GM21737 (cell line): ENCODE results near the gene POMGNT1.

ENCODE experiments used
- ATAC-seq: cut with Tn5 transposase; IDR thresholded peaks from one replicate; pipeline ENCODE4 v1.9.1; 2021; ENCODE audit warnings: mild to moderate bottlenecking, moderate library complexity; ENCODE audit not compliant: unreplicated experiment

The POMGNT1 gene

GRCh38 chr1:46211051-46211450, 12.8 kb upstream of the POMGNT1 start:
- no peak for ATAC-seq

GRCh38 chr1:46210561-46210960, 12.3 kb upstream of the POMGNT1 start:
- no peak for ATAC-seq

- ATAC-seq, result no peak
Observed at GRCh38 chr1:46206399-46206798, 8.2 kb upstream of the POMGNT1 start.

- ATAC-seq, result no peak
Observed at GRCh38 chr1:46205791-46206190, 7.6 kb upstream of the POMGNT1 start.

- ATAC-seq, result no peak
Observed at GRCh38 chr1:46205141-46205540, 6.9 kb upstream of the POMGNT1 start.

- no peak for ATAC-seq
Observed at GRCh38 chr1:46204406-46204742, 6.1 kb upstream of the POMGNT1 start.

- no peak for ATAC-seq
Observed at GRCh38 chr1:46203738-46204405, 5.6 kb upstream of the POMGNT1 start.

GRCh38 chr1:46199233-46199749, 1.1 kb upstream of the POMGNT1 start:
- no peak for ATAC-seq

GRCh38 chr1:46197560-46197963, 672 bp downstream of the POMGNT1 start:
- ATAC-seq, result no peak

- no peak for ATAC-seq
Observed at GRCh38 chr1:46196609-46197008, 1.6 kb downstream of the POMGNT1 start.

- ATAC-seq, result no peak
Observed at GRCh38 chr1:46194641-46195193, 3.5 kb downstream of the POMGNT1 start.

- ATAC-seq, result no peak
Observed at GRCh38 chr1:46193984-46194570, 4.2 kb downstream of the POMGNT1 start.

GRCh38 chr1:46193285-46193684, 4.9 kb downstream of the POMGNT1 start:
- no peak for ATAC-seq

- ATAC-seq, result no peak
Observed at GRCh38 chr1:46192171-46192570, 6.1 kb downstream of the POMGNT1 start.

- ATAC-seq, result no peak
Observed at GRCh38 chr1:46191033-46191701, 7.1 kb downstream of the POMGNT1 start.

- no peak for ATAC-seq
Observed at GRCh38 chr1:46190539-46190938, 7.7 kb downstream of the POMGNT1 start.

- ATAC-seq, result no peak
Observed at GRCh38 chr1:46188295-46189030, 9.8 kb downstream of the POMGNT1 start.

- ATAC-seq, result no peak
Observed at GRCh38 chr1:46187106-46187869, 10.9 kb downstream of the POMGNT1 start.

GRCh38 chr1:46186076-46186475, 12.2 kb downstream of the POMGNT1 start:
- no peak for ATAC-seq

GRCh38 chr1:46184920-46185658, 13.1 kb downstream of the POMGNT1 start:
- ATAC-seq, result no peak
